ENCODE data around the gene IFIT2.

DNA sequence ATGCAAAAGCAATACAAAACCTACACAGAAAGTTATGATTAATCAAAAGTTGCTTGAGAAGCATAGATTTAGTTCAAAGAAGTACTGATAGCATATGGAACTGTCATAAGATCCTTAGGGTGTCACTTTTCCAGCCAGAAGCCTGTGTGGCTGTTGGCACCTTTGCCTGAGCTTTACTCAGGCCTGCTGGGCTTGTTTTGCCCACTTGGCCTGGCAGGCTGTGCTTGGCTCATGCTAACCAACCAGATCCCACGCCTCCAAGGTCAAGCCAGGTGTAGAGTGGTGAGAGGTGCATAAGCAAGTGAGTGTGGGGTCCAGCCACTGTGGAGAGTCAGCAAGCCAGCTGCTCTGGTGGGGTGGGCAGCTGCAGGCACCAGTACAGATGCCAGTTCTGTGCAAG is 38.3 kb upstream of the IFIT2 start:
- TF ChIP-seq EZH2phosphoT487 (IDR thresholded peaks at IDR 0.05; ENCODE audit: insufficient read depth, low read depth), result no peak
- TF ChIP-seq EZH2 (IDR thresholded peaks at IDR 0.05; ENCODE audit: insufficient read depth, poor library complexity, severe bottlenecking), result no peak
